Stimulated activated CD4-positive, alpha-beta T cell treated with anti-CD3 and anti-CD28 coated beads, Interleukin-2, amount 100 ng/mL, for 4 hours (primary cell): ENCODE data around the gene SRRM2.

Source experiments
- DNase-seq: peaks from one replicate; pipeline ENCODE4 v3.0.0-alpha.2; 2020; ENCODE audit warnings: low read depth

Gene SRRM2

GRCh38 chr16:2777231-2777902 is 24.9 kb downstream of the SRRM2 start, which contains the start of gene ELOB:
TSS of gene ELOB (minus strand) at chr16:2777280. CDS start at chr16:2777239, 41 bp downstream.
- peak; percentile 85 for DNase-seq

- DNase-seq, result no peak
Observed at GRCh38 chr16:2777903-2778629, 25.6 kb downstream of the SRRM2 start.

- DNase-seq, result no peak
Observed at GRCh38 chr16:2778630-2778958, 26.2 kb downstream of the SRRM2 start.

GRCh38 chr16:2779151-2779920 is 26.9 kb downstream of the SRRM2 start:
- DNase-seq, result no peak

GRCh38 chr16:2779978-2780898 is 27.8 kb downstream of the SRRM2 start:
- DNase-seq, result no peak

- no peak for DNase-seq
Observed at GRCh38 chr16:2782583-2783351, 30.3 kb downstream of the SRRM2 start.

GRCh38 chr16:2783581-2784357 is 31.3 kb downstream of the SRRM2 start:
- DNase-seq, result no peak

GRCh38 chr16:2784358-2785100 is 32.1 kb downstream of the SRRM2 start:
- DNase-seq, result no peak

- DNase-seq, result peak; percentile 11
Observed at GRCh38 chr16:2785101-2785991, 32.9 kb downstream of the SRRM2 start.

- no peak for DNase-seq
Observed at GRCh38 chr16:2786061-2786825, 33.8 kb downstream of the SRRM2 start.

GRCh38 chr16:2786826-2787151 is 34.4 kb downstream of the SRRM2 start:
- no peak for DNase-seq

- no peak for DNase-seq
Observed at GRCh38 chr16:2787406-2787805, 35.0 kb downstream of the SRRM2 start, which contains the start of gene PRSS33. TSS of gene PRSS33 (minus strand) at chr16:2787560. CDS start at chr16:2786547, 1,013 bp downstream.

- no peak for DNase-seq
Observed at GRCh38 chr16:2787961-2788360, 35.5 kb downstream of the SRRM2 start.

GRCh38 chr16:2790631-2791030 is 38.2 kb downstream of the SRRM2 start:
- no peak for DNase-seq

- no peak for DNase-seq
Observed at GRCh38 chr16:2791174-2791573, 38.7 kb downstream of the SRRM2 start.

GRCh38 chr16:2792940-2793339 is 40.5 kb downstream of the SRRM2 start:
- no peak for DNase-seq

GRCh38 chr16:2795395-2796143 is 43.1 kb downstream of the SRRM2 start:
- DNase-seq, result no peak
